Measurements from ENCODE around the gene PLCH2. TPM values are rescaled to one million over a fixed set of nuclear protein-coding genes. Genes with fewer than 3 reads are reported as not detected.
A peak's percentile ranks its signal among the peaks of the same experiment; 100 is the strongest.

The PLCH2 gene
- total and polyA plus RNA-seq, 2 of the 13 experiments (the other 11 are each of a cell fraction or from before 2014, with no cell fraction given) = 0.15 to 0.67 TPM

- in situ Hi-C loops (cut with HindIII; ENCODE audit: extremely low pct_ligation_motif_present, low pct_unique_long_range_greater_than_20kb) = loop anchor here (25.0 kb wide), 1 partner anchor 331 kb away; the partner anchor contains the start of gene FAAP20
- H3K9ac ChIP-seq (ENCODE audit: insufficient read depth, low read depth, low read length) = no peak overlapping the region
- no peaks in the 10 kb centered on the region for H3K27me3 ChIP-seq (ENCODE audit: control insufficient read depth in 1 of 2, insufficient read depth in 2 of 2, low read length in 2 of 2)
- no peak overlapping the region for H3K27ac ChIP-seq (ENCODE audit: extremely low read length, insufficient read depth, low read length)
- no peak for ATAC-seq
- H3K9me3 ChIP-seq (ENCODE audit: low read length) = no peaks in the 10 kb centered on the region
- ChIA-PET CTCF (ENCODE audit: low intra/inter-chr PET ratio, low total read pairs) (no interaction called here), POLR2A (no interaction called here)
- H3K36me3 ChIP-seq (replicated peaks in 1 of 2; ENCODE audit: control insufficient read depth in 1 of 2, insufficient read depth in 2 of 2, low read length in 2 of 2) = peaks cover 23 to 73% of the 10 kb centered on the region in 2 experiments; a peak in 4 of 5 replicates
- H2AFZ ChIP-seq (ENCODE audit: low read length) = no peak overlapping the region
- peaks cover 11% of the 10 kb centered on the region; the same call in 1 of the 2 replicates for H4K20me1 ChIP-seq (ENCODE audit: insufficient read depth, low read length)
- no TSS peak for BruUV-seq (replicated peaks)
- intact Hi-C loops (cut with micrococcal nuclease; ENCODE audit: unreplicated experiment) = no loop called here
- no peak for FAIRE-seq
- peaks cover 16% of the 10 kb centered on the region for H3K4me1 ChIP-seq (ENCODE audit: insufficient read depth, low read length)
- DNase-seq (ENCODE audit: low spot score) = no peak
- H3K79me2 ChIP-seq (ENCODE audit: insufficient read depth, low read length) = peaks cover 10% of the 10 kb centered on the region
- H3K4me3 ChIP-seq (replicated peaks in 1 of 3; ENCODE audit: insufficient read depth in 1 of 3, low read depth in 2 of 3, low read length in 3 of 3) = no peak overlapping the region
- H3K4me2 ChIP-seq (ENCODE audit: low read depth, low read length) = no peak overlapping the region
- 98% methylated on average over 24 of the region's 26 CpGs for WGBS (ENCODE audit: low lambda C conversion rate)
- no peak for TF ChIP-seq PAF1 (CRISPR knock-in tag; IDR thresholded peaks at IDR 0.05)
- peak; percentile 48; the same call in 1 of the 2 replicates for TF ChIP-seq RBFOX2 (IDR thresholded peaks at IDR 0.05; ENCODE audit: low read depth, low read length)
- TF ChIP-seq FOXO4 (CRISPR knock-in tag; conservative IDR thresholded peaks at IDR 0.05) = no peak
- TF ChIP-seq NFE2L2 (IDR thresholded peaks at IDR 0.05; ENCODE audit: low read length) = no peak
- TF ChIP-seq ZNF275 (CRISPR knock-in tag; IDR thresholded peaks at IDR 0.05; ENCODE audit: borderline replicate concordance) = no peak
- TF ChIP-seq ZNF691 (CRISPR knock-in tag; IDR thresholded peaks at IDR 0.05; ENCODE audit: borderline replicate concordance, low read depth) = no peak
- no peak for TF ChIP-seq ATRX (CRISPR knock-in tag; IDR thresholded peaks at IDR 0.05; ENCODE audit: borderline replicate concordance)
- peak; percentile 64 for TF ChIP-seq AGO2 (optimal IDR thresholded peaks at IDR 0.05; ENCODE audit: low read depth, low read length)
- no peak for TF ChIP-seq THAP11 (CRISPR knock-in tag; IDR thresholded peaks at IDR 0.05)
- TF ChIP-seq GTF3A (CRISPR knock-in tag; conservative IDR thresholded peaks at IDR 0.05) = no peak
- peak; percentile 27 for TF ChIP-seq RBM22 (optimal IDR thresholded peaks at IDR 0.05; ENCODE audit: low read length)
- TF ChIP-seq ZNF318 (CRISPR knock-in tag; IDR thresholded peaks at IDR 0.05) = no peak
- TF ChIP-seq ZBTB3 (CRISPR knock-in tag; IDR thresholded peaks at IDR 0.05; ENCODE audit: borderline replicate concordance, low read depth) = no peak
Observed at GRCh38 chr1:2518528-2518927, 42.4 kb downstream of the PLCH2 start.

Measured in HepG2 (cell line).